ENCODE results near the gene RUVBL1.
"Not testable (repeated sequence)": the region's sequence is repeated elsewhere in the genome, so short reads cannot be mapped to it uniquely, and the experiment has no call there.

RUVBL1 gene

GRCh38 chr3:128123538-128124368, at the start of gene RUVBL1:
RUVBL1 (minus strand) TSS chr3:128123812; CDS start chr3:128123724, 88 bp downstream.
- peak; percentile 96 for DNase-seq (ENCODE audit: low spot score)

GRCh38 chr3:128173200-128173599, 49.6 kb upstream of the RUVBL1 start:
- DNase-seq (ENCODE audit: low spot score): no peak

- peak; percentile 90 for DNase-seq (ENCODE audit: low spot score)
Measured at GRCh38 chr3:128170866-128171516, 47.4 kb upstream of the RUVBL1 start.

- DNase-seq (ENCODE audit: low spot score): no peak
Measured at GRCh38 chr3:128168836-128169235, 45.2 kb upstream of the RUVBL1 start.

- DNase-seq (ENCODE audit: low spot score): no peak
Measured at GRCh38 chr3:128167973-128168674, 44.5 kb upstream of the RUVBL1 start.

- DNase-seq (ENCODE audit: low spot score): no peak
Measured at GRCh38 chr3:128167646-128167972, 44.0 kb upstream of the RUVBL1 start.

GRCh38 chr3:128166971-128167453, 43.4 kb upstream of the RUVBL1 start:
- DNase-seq (ENCODE audit: low spot score): no peak

- DNase-seq (ENCODE audit: low spot score): no peak
Measured at GRCh38 chr3:128163432-128163831, 39.8 kb upstream of the RUVBL1 start.

GRCh38 chr3:128160661-128161060, 37.0 kb upstream of the RUVBL1 start:
- DNase-seq (ENCODE audit: low spot score): no peak

GRCh38 chr3:128155616-128156360, 32.2 kb upstream of the RUVBL1 start:
- no peak for DNase-seq (ENCODE audit: low spot score)

- DNase-seq (ENCODE audit: low spot score): not testable (repeated sequence)
Measured at GRCh38 chr3:128154354-128154753, 30.7 kb upstream of the RUVBL1 start.

- peak; percentile 57 for DNase-seq (ENCODE audit: low spot score)
Measured at GRCh38 chr3:128153156-128154041, 29.8 kb upstream of the RUVBL1 start, which contains the start of gene EEFSEC. EEFSEC (plus strand) TSS chr3:128153481; CDS start chr3:128153508, 27 bp downstream.

- no peak for DNase-seq (ENCODE audit: low spot score)
Measured at GRCh38 chr3:128152419-128153155, 29.0 kb upstream of the RUVBL1 start.

GRCh38 chr3:128151758-128152274, 28.2 kb upstream of the RUVBL1 start:
- DNase-seq (ENCODE audit: low spot score): no peak

GRCh38 chr3:128149650-128150049, 26.0 kb upstream of the RUVBL1 start:
- DNase-seq (ENCODE audit: low spot score): peak; percentile 43

GRCh38 chr3:128146201-128146600, 22.6 kb upstream of the RUVBL1 start:
- no peak for DNase-seq (ENCODE audit: low spot score)

GRCh38 chr3:128145279-128145678, 21.7 kb upstream of the RUVBL1 start:
- peak; percentile 79 for DNase-seq (ENCODE audit: low spot score)

- DNase-seq (ENCODE audit: low spot score): no peak
Measured at GRCh38 chr3:128144512-128145187, 21.0 kb upstream of the RUVBL1 start.

- DNase-seq (ENCODE audit: low spot score): no peak
Measured at GRCh38 chr3:128143496-128143895, 19.9 kb upstream of the RUVBL1 start.

All from pons (tissue), 1 donor.